Breast epithelium (tissue), 3 donors: ENCODE measurements around the gene FRMD4A.

Source experiments
- CTCF ChIP-seq, 3 donors: fragments of 450-650 bp; IDR thresholded peaks; one replicate each; pipeline ENCODE4 v1.5.1; 2016 to 2017; ENCODE audit warnings: antibody characterized with exemption in 3 of 3, mild to moderate bottlenecking in 3 of 3, moderate library complexity in 3 of 3
- POLR2A ChIP-seq: fragments of 450-650 bp; IDR thresholded peaks from one replicate; pipeline ENCODE4 v1.6.1; 2016; ENCODE audit warnings: antibody characterized with exemption, mild to moderate bottlenecking, moderate library complexity
- POLR2AphosphoS5 ChIP-seq, 3 donors: sonication (generic); formaldehyde crosslinking; IDR thresholded peaks; one replicate each; pipeline ENCODE4 v1.6.1; 2017; ENCODE audit warnings: antibody characterized with exemption in 3 of 3

DNA sequence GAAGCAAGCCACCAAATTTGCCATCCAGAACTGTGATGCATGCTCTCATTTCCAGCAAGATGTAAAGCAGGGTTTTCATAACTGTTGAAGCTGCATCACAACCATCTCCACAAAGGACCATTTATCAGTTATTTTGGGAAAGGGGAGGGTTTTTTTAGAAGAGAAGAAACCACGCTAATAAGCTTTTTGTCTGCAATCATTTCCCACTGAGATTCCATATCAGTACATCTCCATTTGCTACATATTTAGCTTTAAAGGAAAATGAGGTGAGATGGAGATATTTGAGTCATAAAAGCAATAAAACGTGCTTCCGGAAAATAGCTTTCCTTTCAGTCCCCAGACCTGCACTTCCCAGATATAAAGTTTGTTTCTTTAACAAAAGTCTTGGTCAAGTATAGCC lies 258.2 kb downstream of the FRMD4A start:
- TF ChIP-seq CTCF (IDR thresholded peaks at IDR 0.05) (no peak), POLR2A (no peak), POLR2AphosphoS5 (IDR thresholded peaks at IDR 0.05) (no peak)
